Measurements from ENCODE around the gene APAF1. TPM values are rescaled to one million over a fixed set of nuclear protein-coding genes. Genes with fewer than 3 reads are reported as not detected.

Gene APAF1
- total and polyA plus RNA-seq, 8 donors, result 21.1 to 54.4 (median 41.9) TPM

GRCh38 chr12:98744680-98745079, 99.6 kb downstream of the APAF1 start:
- Histone ChIP-seq H3K27me3 (peaks cover 7 to 61% of the 10 kb centered on the region in 2 donors), H3K27ac (no peak overlapping the region), H3K4me3 (no peak overlapping the region), H3K36me3 (no peaks in the 10 kb centered on the region), H3K9me3 (peaks cover 0 to 3% of the 10 kb centered on the region in 2 donors), H3K4me1 (peaks cover 0 to 12% of the 10 kb centered on the region in 2 donors)
- ATAC-seq, result no peak
- intact Hi-C loops (cut with DNase I), result no loop called here
- TF ChIP-seq CTCF (IDR thresholded peaks at IDR 0.05), result no peak
- DNase-seq, result peak in 1 of 4 donors; percentile 24

- Histone ChIP-seq H3K9me3 (peaks cover 0 to under 1% of the 10 kb centered on the region in 2 donors), H3K36me3 (no peaks in the 10 kb centered on the region), H3K27me3 (peaks cover 7 to 59% of the 10 kb centered on the region in 2 donors), H3K4me1 (peaks cover 0 to 12% of the 10 kb centered on the region in 2 donors), H3K4me3 (peak overlapping the region; percentile 21 to 24), H3K27ac (no peak overlapping the region)
- intact Hi-C loops (cut with DNase I), result no loop called here
- ATAC-seq (peak; percentile 58), DNase-seq (peak in 3 of 4 donors; percentile 45 to 77 (median 51))
- no peak for TF ChIP-seq CTCF (IDR thresholded peaks at IDR 0.05)
These were observed 100.7 kb downstream of the APAF1 start for GRCh38 chr12:98745578-98746391.

- Histone ChIP-seq H3K27me3 (peaks cover 7 to 43% of the 10 kb centered on the region in 2 donors), H3K9me3 (no peaks in the 10 kb centered on the region), H3K4me1 (peaks cover 0 to 12% of the 10 kb centered on the region in 2 donors), H3K36me3 (no peaks in the 10 kb centered on the region), H3K4me3 (no peak overlapping the region), H3K27ac (no peak overlapping the region)
- no peak for TF ChIP-seq CTCF (IDR thresholded peaks at IDR 0.05)
- intact Hi-C loops (cut with DNase I), result no loop called here
- ATAC-seq (no peak), DNase-seq (no peak)
These were observed 103.4 kb downstream of the APAF1 start for GRCh38 chr12:98748463-98748862.

GRCh38 chr12:98750511-98750910, 105.4 kb downstream of the APAF1 start:
- no peak for ATAC-seq
- Histone ChIP-seq H3K36me3 (no peaks in the 10 kb centered on the region), H3K27ac (no peak overlapping the region), H3K4me3 (no peak overlapping the region), H3K4me1 (peaks cover 0 to 8% of the 10 kb centered on the region in 2 donors), H3K9me3 (no peaks in the 10 kb centered on the region), H3K27me3 (peaks cover 7 to 28% of the 10 kb centered on the region in 2 donors)
- intact Hi-C loops (cut with DNase I), result no loop called here
- no peak for TF ChIP-seq CTCF (IDR thresholded peaks at IDR 0.05)
- DNase-seq, result peak in 1 of 4 donors; percentile 47

GRCh38 chr12:98751580-98752115, 106.6 kb downstream of the APAF1 start:
- Histone ChIP-seq H3K9me3 (no peaks in the 10 kb centered on the region), H3K27me3 (peaks cover 0 to 17% of the 10 kb centered on the region in 2 donors), H3K27ac (no peak overlapping the region), H3K4me3 (no peak overlapping the region), H3K36me3 (no peaks in the 10 kb centered on the region), H3K4me1 (no peaks in the 10 kb centered on the region)
- intact Hi-C loops (cut with DNase I), result no loop called here
- no peak for DNase-seq
- no peak for TF ChIP-seq CTCF (IDR thresholded peaks at IDR 0.05)
- ATAC-seq, result no peak
